Endothelial cell of umbilical vein (primary cell): ENCODE results near the gene KIAA1958. TPM values are rescaled to one million over a fixed set of nuclear protein-coding genes. Genes with fewer than 3 reads are reported as not detected.

ENCODE experiments used
- BruUV-seq: library from RNA; stranded (reverse); fragments of 400-500 nt; replicated peaks from 2 replicates; lab custom pipeline; 2021; lab: Mats Ljungman, UMichigan
- CTCF ChIA-PET: fragments of 300-600, 350-600 bp; sonication (Branson Sonifier 250); formaldehyde crosslinking; loops from one replicate; lab custom pipeline; 2021; ENCODE audit warnings: antibody characterized with exemption, inconsistent platforms; lab: Charles Lee
- POLR2A ChIA-PET: fragments of 300-600, 350-600 bp; sonication (Branson Sonifier 250); formaldehyde crosslinking; loops from one replicate; lab custom pipeline; 2021; ENCODE audit warnings: antibody characterized with exemption, inconsistent platforms; lab: Charles Lee
- DNase-seq: peaks from one replicate; pipeline ENCODE4 v3.0.0-alpha.2; 2011; ENCODE audit warnings: low read depth, low spot score
- FAIRE-seq: peaks from 2 replicates; lab custom pipeline; 2011; peaks lifted over from hg19 to GRCh38; lab: Jason Lieb, UNC
- H2AFZ ChIP-seq: 2 replicates; pipeline ENCODE4 v1.6.0; 2012; ENCODE audit warnings: low read depth, low read length, control low read depth, inconsistent platforms
- H3K27ac ChIP-seq: 2 replicates; pipeline ENCODE4 v1.5.1; 2011; ENCODE audit warnings: low read depth, mild to moderate bottlenecking, control low read depth, low read length, moderate library complexity; ENCODE audit not compliant: insufficient read depth
- H3K27me3 ChIP-seq, 2 experiments: 2 replicates each; pipeline versions ENCODE4 v1.6.0 to v1.6.1; 2011; ENCODE audit warnings: low read length in 2 of 2, mixed read lengths in 1 of 2; ENCODE audit not compliant: control insufficient read depth in 2 of 2, insufficient read depth in 2 of 2
- H3K36me3 ChIP-seq, 2 experiments: 2 replicates in 1 of 2; 3 replicates in 1 of 2; pipeline ENCODE4 v1.5.1; 2011; ENCODE audit warnings: low read length in 2 of 2, mild to moderate bottlenecking in 1 of 2, moderate library complexity in 1 of 2; ENCODE audit not compliant: control insufficient read depth in 2 of 2, insufficient read depth in 2 of 2; ENCODE audit errors: extremely low read depth in 1 of 2
- H3K4me1 ChIP-seq: 3 replicates; pipeline ENCODE4 v1.5.1; 2011; ENCODE audit warnings: mild to moderate bottlenecking, low read length; ENCODE audit not compliant: control insufficient read depth, insufficient read depth; ENCODE audit errors: extremely low read depth
- H3K4me2 ChIP-seq: 2 replicates; pipeline ENCODE4 v1.6.1; 2011; ENCODE audit warnings: low read length, control low read depth, mixed read lengths; ENCODE audit not compliant: insufficient read depth
- H3K4me3 ChIP-seq, 3 experiments: fragments of 200-600 bp in 1 of 3; sonication (generic), shearing (Covaris generic) in 1 of 3; replicated peaks in 1 of 3; 2 replicates each; pipeline ENCODE4 v1.5.1; 2011 to 2016; ENCODE audit warnings: control low read depth in 3 of 3, low read length in 3 of 3, mild to moderate bottlenecking in 2 of 3, inconsistent platforms in 1 of 3, low read depth in 1 of 3, moderate library complexity in 1 of 3; ENCODE audit not compliant: insufficient read depth in 1 of 3
- H3K79me2 ChIP-seq: 2 replicates; pipeline ENCODE4 v1.6.0; 2012; ENCODE audit warnings: low read length, inconsistent platforms; ENCODE audit not compliant: control insufficient read depth, insufficient read depth
- H3K9ac ChIP-seq: replicated peaks from 2 replicates; pipeline ENCODE3; 2011; ENCODE audit warnings: low read length, control low read depth; ENCODE audit not compliant: insufficient read depth; ENCODE audit errors: extremely low read depth
- H3K9me1 ChIP-seq: replicated peaks from 3 replicates; pipeline ENCODE4 v1.6.0; 2011; ENCODE audit warnings: mild to moderate bottlenecking, low read length; ENCODE audit not compliant: control insufficient read depth, insufficient read depth; ENCODE audit errors: extremely low read depth
- H3K9me3 ChIP-seq: replicated peaks from 2 replicates; pipeline ENCODE4 v1.5.1; 2012; ENCODE audit warnings: low read length, inconsistent platforms; ENCODE audit not compliant: control insufficient read depth, insufficient read depth
- H4K20me1 ChIP-seq: replicated peaks from 2 replicates; pipeline ENCODE3; 2011; ENCODE audit warnings: mild to moderate bottlenecking, low read length; ENCODE audit not compliant: control insufficient read depth, insufficient read depth; ENCODE audit errors: extremely low read depth
- EZH2 ChIP-seq: IDR thresholded peaks from 2 replicates; pipeline ENCODE4 v1.6.1; 2012; ENCODE audit warnings: borderline replicate concordance, low read depth, mild to moderate bottlenecking, moderate library complexity, low read length, inconsistent platforms; ENCODE audit not compliant: severe bottlenecking
- FOS ChIP-seq: IDR thresholded peaks from 2 replicates; pipeline ENCODE4 v1.6.1; 2011; ENCODE audit warnings: mild to moderate bottlenecking, low read length, moderate library complexity, borderline replicate concordance; ENCODE audit not compliant: insufficient read depth
- GATA2 ChIP-seq: IDR thresholded peaks from 2 replicates; pipeline ENCODE4 v1.7.0; 2011; ENCODE audit warnings: low read depth, mild to moderate bottlenecking, moderate library complexity, mixed read lengths, low read length; ENCODE audit not compliant: insufficient read length, insufficient read depth
- JUN ChIP-seq: IDR thresholded peaks from 2 replicates; pipeline ENCODE4 v1.6.1; 2011; ENCODE audit warnings: borderline replicate concordance, low read depth; ENCODE audit not compliant: insufficient read length, insufficient read depth
- MYC ChIP-seq: IDR thresholded peaks from one replicate; pipeline ENCODE4 v1.6.1; 2011; ENCODE audit warnings: mild to moderate bottlenecking, low read depth, low read length
- POLR2A ChIP-seq: IDR thresholded peaks from 2 replicates; pipeline ENCODE4 v1.6.1; 2012; ENCODE audit warnings: low read depth, mild to moderate bottlenecking, control low read depth, low read length
- POLR2AphosphoS5 ChIP-seq: IDR thresholded peaks from 2 replicates; pipeline ENCODE4 v1.6.1; 2012; ENCODE audit warnings: low read depth, mild to moderate bottlenecking, control low read depth, low read length, moderate library complexity; ENCODE audit not compliant: insufficient read depth
- dilution Hi-C: fragments of 300-500 bp; cut with MboI; formaldehyde crosslinking; loops from one replicate; pipeline ENCODE4 v1.15.0; 2019; ENCODE audit warnings: low sequenced_read_pairs; ENCODE audit not compliant: extremely low pct_ligation_motif_present
- intact Hi-C: fragments of 100-400 bp; cut with micrococcal nuclease; formaldehyde crosslinking; loops from one replicate; pipeline ENCODE4 v1.10.0; 2022
- polyA plus RNA-seq, 4 experiments: library from polyadenylated mRNA; depleted of rRNA in 3 of 4; stranded (reverse) in 3 of 4; unstranded in 1 of 4; fragments of >200 nt; gene quantifications; 2 replicates each; pipeline versions ENCODE4 v1.2.1 to v1.2.3, GENCODE V29; 2011 to 2012; ENCODE audit warnings: missing spikeins in 1 of 4
- total RNA-seq: library from RNA; stranded (reverse); gene quantifications from 2 replicates; pipeline ENCODE4 v1.2.3, GENCODE V29; 2021
- TF ChIP-seq, protein P1 (sequence below): IDR thresholded peaks from 2 replicates; pipeline ENCODE4 v1.6.1; 2011; ENCODE audit not compliant: insufficient read depth, insufficient read length
- TF ChIP-seq, protein P2 (sequence below), 2 donors: IDR thresholded peaks; 1 replicate in 1 of 2; 2 replicates in 1 of 2; pipeline ENCODE4 v1.5.1; 2011; ENCODE audit warnings: low read length in 2 of 2, mild to moderate bottlenecking in 2 of 2, moderate library complexity in 2 of 2, control low read depth in 1 of 2, inconsistent platforms in 1 of 2, low read depth in 1 of 2; ENCODE audit not compliant: insufficient read depth in 1 of 2; ENCODE audit errors: extremely low read depth in 1 of 2

The KIAA1958 gene
- total and polyA plus RNA-seq, 2 donors (not counting 3 experiments of a cell fraction or from before 2014, with no cell fraction given) = 1.7 to 5.0 TPM

GRCh38 chr9:112555101-112555643 lies 68.5 kb downstream of the KIAA1958 start:
- dilution Hi-C loops = no loop called here

More at GRCh38 chr9:112555101-112555643, 68.5 kb downstream of the KIAA1958 start:
- no peaks in the 10 kb centered on the region for H3K4me1 ChIP-seq
- H3K4me2 ChIP-seq = no peak overlapping the region
- TF ChIP-seq JUN (no peak), MYC (no peak), FOS (no peak), POLR2AphosphoS5 (no peak), GATA2 (no peak), EZH2 (no peak), POLR2A (no peak)
- TF ChIP-seq, protein P1, sequence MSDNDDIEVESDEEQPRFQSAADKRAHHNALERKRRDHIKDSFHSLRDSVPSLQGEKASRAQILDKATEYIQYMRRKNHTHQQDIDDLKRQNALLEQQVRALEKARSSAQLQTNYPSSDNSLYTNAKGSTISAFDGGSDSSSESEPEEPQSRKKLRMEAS = no peak
- TF ChIP-seq, protein P2, sequence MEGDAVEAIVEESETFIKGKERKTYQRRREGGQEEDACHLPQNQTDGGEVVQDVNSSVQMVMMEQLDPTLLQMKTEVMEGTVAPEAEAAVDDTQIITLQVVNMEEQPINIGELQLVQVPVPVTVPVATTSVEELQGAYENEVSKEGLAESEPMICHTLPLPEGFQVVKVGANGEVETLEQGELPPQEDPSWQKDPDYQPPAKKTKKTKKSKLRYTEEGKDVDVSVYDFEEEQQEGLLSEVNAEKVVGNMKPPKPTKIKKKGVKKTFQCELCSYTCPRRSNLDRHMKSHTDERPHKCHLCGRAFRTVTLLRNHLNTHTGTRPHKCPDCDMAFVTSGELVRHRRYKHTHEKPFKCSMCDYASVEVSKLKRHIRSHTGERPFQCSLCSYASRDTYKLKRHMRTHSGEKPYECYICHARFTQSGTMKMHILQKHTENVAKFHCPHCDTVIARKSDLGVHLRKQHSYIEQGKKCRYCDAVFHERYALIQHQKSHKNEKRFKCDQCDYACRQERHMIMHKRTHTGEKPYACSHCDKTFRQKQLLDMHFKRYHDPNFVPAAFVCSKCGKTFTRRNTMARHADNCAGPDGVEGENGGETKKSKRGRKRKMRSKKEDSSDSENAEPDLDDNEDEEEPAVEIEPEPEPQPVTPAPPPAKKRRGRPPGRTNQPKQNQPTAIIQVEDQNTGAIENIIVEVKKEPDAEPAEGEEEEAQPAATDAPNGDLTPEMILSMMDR (IDR thresholded peaks at IDR 0.05; ENCODE audit: extremely low read depth in 1 of 2, insufficient read depth in 1 of 2, low read depth in 1 of 2, low read length in 2 of 2) = no peak
- intact Hi-C loops = no loop called here
- ChIA-PET CTCF (interaction anchor here (0.7 kb wide), 1 partner anchor 12 kb away, joined by 3 read pairs; no protein-coding TSS in a partner anchor), POLR2A (no interaction called here)
- no peak overlapping the region for H3K4me3 ChIP-seq
- H3K27ac ChIP-seq = no peak overlapping the region
- FAIRE-seq (peak; percentile 15), DNase-seq (no peak)
- H3K9ac ChIP-seq = no peak overlapping the region
- no peaks in the 10 kb centered on the region for H3K36me3 ChIP-seq
- BruUV-seq = no TSS peak
- H2AFZ ChIP-seq = no peak overlapping the region
- no peaks in the 10 kb centered on the region for H4K20me1 ChIP-seq
- H3K9me3 ChIP-seq = no peaks in the 10 kb centered on the region
- H3K79me2 ChIP-seq = no peaks in the 10 kb centered on the region
- H3K27me3 ChIP-seq = no peaks in the 10 kb centered on the region
- H3K9me1 ChIP-seq = no peaks in the 10 kb centered on the region
